ENCODE results near the gene HNMT. TPM values are rescaled to one million over a fixed set of nuclear protein-coding genes. Genes with fewer than 3 reads are reported as not detected.
"Not testable (repeated sequence)": the region's sequence is repeated elsewhere in the genome, so short reads cannot be mapped to it uniquely, and the experiment has no call there.

The HNMT gene
- 16.6 TPM for total RNA-seq
- 17.0 TPM for polyA plus RNA-seq
- long read RNA-seq, donor 1, partial matches to known transcripts = 0 of 2 reads
- long read RNA-seq, donor 1, other reads (novel, unspliced or antisense) = 0 of 2 reads
- long read RNA-seq, donor 2, transcript HNMT-202 (6 exons, 3,295 nt) = major isoform, 7 of 8 reads
- long read RNA-seq, donor 2, partial matches to known transcripts = 0 of 8 reads
- long read RNA-seq, donor 2, other reads (novel, unspliced or antisense) = 0 of 8 reads
- long read RNA-seq, donor 3 = 0 reads
- long read RNA-seq, donor 4, partial matches to known transcripts = 0 of 2 reads
- long read RNA-seq, donor 4, other reads (novel, unspliced or antisense) = 0 of 2 reads
- long read RNA-seq, donor 5, transcript HNMT-202 (6 exons, 3,295 nt) = major isoform, 14 of 16 reads
- long read RNA-seq, donor 5, partial matches to known transcripts = 0 of 16 reads
- long read RNA-seq, donor 5, other reads (novel, unspliced or antisense) = 0 of 16 reads
- long read RNA-seq, donor 6 = 0 reads
- long read RNA-seq, donor 7, partial matches to known transcripts = 0 of 5 reads
- long read RNA-seq, donor 7, other reads (novel, unspliced or antisense) = 0 of 5 reads
- long read RNA-seq, donor 8, partial matches to known transcripts = 0 of 4 reads
- long read RNA-seq, donor 8, other reads (novel, unspliced or antisense) = 0 of 4 reads
- long read RNA-seq, donor 9, partial matches to known transcripts = 0 of 3 reads
- long read RNA-seq, donor 9, other reads (novel, unspliced or antisense) = 0 of 3 reads
- long read RNA-seq, donor 10, partial matches to known transcripts = 0 of 1 reads
- long read RNA-seq, donor 10, other reads (novel, unspliced or antisense) = 0 of 1 reads

GRCh38 chr2:137964066-137964858 lies at the start of gene HNMT:
HNMT (plus strand) TSS chr2:137964473; CDS start chr2:137964492, 19 bp downstream.
- Histone ChIP-seq H3K36me3 (ENCODE audit: control insufficient read depth in 2 of 2, insufficient read depth in 2 of 2, low read length in 1 of 2) (no peaks in the 10 kb centered on the region), H3K4me3 (ENCODE audit: low read length in 2 of 2) (peak within 1 kb of the TSS in 1 of 2 donors; percentile 4), H3K9me3 (ENCODE audit: control insufficient read depth in 2 of 2, insufficient read depth in 1 of 2, low read length in 1 of 2) (no peaks in the 10 kb centered on the region), H3K27ac (ENCODE audit: low read depth in 1 of 2, low read length in 1 of 2) (no peak within 1 kb of the TSS), H3K4me1 (ENCODE audit: control insufficient read depth in 2 of 2, insufficient read depth in 2 of 2, low read length in 2 of 2) (no peaks in the 10 kb centered on the region), H3K27me3 (ENCODE audit: control insufficient read depth in 2 of 2, insufficient read depth in 1 of 2, low read length in 1 of 2) (no peaks in the 10 kb centered on the region)
- WGBS = 31% methylated on average over 15 of the region's 15 CpGs
- DNase-seq (ENCODE audit: low read depth in 6 of 9, low spot score in 9 of 9) = no peak

GRCh38 chr2:137921105-137921880 lies 43.0 kb upstream of the HNMT start:
- DNase-seq (ENCODE audit: low read depth in 6 of 9, low spot score in 9 of 9) = no peak
- Histone ChIP-seq H3K36me3 (ENCODE audit: control insufficient read depth in 2 of 2, insufficient read depth in 2 of 2, low read length in 1 of 2) (no peaks in the 10 kb centered on the region), H3K27ac (ENCODE audit: low read depth in 1 of 2, low read length in 1 of 2) (no peak overlapping the region), H3K4me3 (ENCODE audit: low read length in 2 of 2) (no peak overlapping the region), H3K4me1 (ENCODE audit: control insufficient read depth in 2 of 2, insufficient read depth in 2 of 2, low read length in 2 of 2) (no peaks in the 10 kb centered on the region), H3K9me3 (ENCODE audit: control insufficient read depth in 2 of 2, insufficient read depth in 1 of 2, low read length in 1 of 2) (no peaks in the 10 kb centered on the region), H3K27me3 (ENCODE audit: control insufficient read depth in 2 of 2, insufficient read depth in 1 of 2, low read length in 1 of 2) (no peaks in the 10 kb centered on the region)
- 74% methylated on average over 2 of the region's 2 CpGs for WGBS

GRCh38 chr2:137922171-137922570 lies 42.1 kb upstream of the HNMT start:
- H3K4me3 ChIP-seq (ENCODE audit: low read length in 2 of 2); DNase-seq (ENCODE audit: low read depth in 6 of 9, low spot score in 9 of 9); H3K27ac ChIP-seq (ENCODE audit: low read depth in 1 of 2, low read length in 1 of 2); H3K9me3 ChIP-seq (ENCODE audit: control insufficient read depth in 2 of 2, insufficient read depth in 1 of 2, low read length in 1 of 2); H3K4me1 ChIP-seq (ENCODE audit: control insufficient read depth in 2 of 2, insufficient read depth in 2 of 2, low read length in 2 of 2); H3K27me3 ChIP-seq (ENCODE audit: control insufficient read depth in 2 of 2, insufficient read depth in 1 of 2, low read length in 1 of 2); H3K36me3 ChIP-seq (ENCODE audit: control insufficient read depth in 2 of 2, insufficient read depth in 2 of 2, low read length in 1 of 2): not testable (repeated sequence)

- Histone ChIP-seq H3K36me3 (ENCODE audit: control insufficient read depth in 2 of 2, insufficient read depth in 2 of 2, low read length in 1 of 2) (no peaks in the 10 kb centered on the region), H3K4me1 (ENCODE audit: control insufficient read depth in 2 of 2, insufficient read depth in 2 of 2, low read length in 2 of 2) (no peaks in the 10 kb centered on the region), H3K27ac (ENCODE audit: low read depth in 1 of 2, low read length in 1 of 2) (no peak overlapping the region), H3K27me3 (ENCODE audit: control insufficient read depth in 2 of 2, insufficient read depth in 1 of 2, low read length in 1 of 2) (no peaks in the 10 kb centered on the region), H3K9me3 (ENCODE audit: control insufficient read depth in 2 of 2, insufficient read depth in 1 of 2, low read length in 1 of 2) (no peaks in the 10 kb centered on the region), H3K4me3 (ENCODE audit: low read length in 2 of 2) (no peak overlapping the region)
- WGBS = 95% methylated on average over 1 of the region's 1 CpG
- DNase-seq (ENCODE audit: low read depth in 6 of 9, low spot score in 9 of 9) = no peak
Measured at GRCh38 chr2:137924019-137924418, 40.3 kb upstream of the HNMT start.

GRCh38 chr2:137925599-137925998 lies 38.7 kb upstream of the HNMT start:
- H3K9me3 ChIP-seq (ENCODE audit: control insufficient read depth in 2 of 2, insufficient read depth in 1 of 2, low read length in 1 of 2) = no peaks in the 10 kb centered on the region
- WGBS = 92% methylated on average over 2 of the region's 2 CpGs
- no peaks in the 10 kb centered on the region for H3K27me3 ChIP-seq (ENCODE audit: control insufficient read depth in 2 of 2, insufficient read depth in 1 of 2, low read length in 1 of 2)
- H3K27ac ChIP-seq (ENCODE audit: low read depth in 1 of 2, low read length in 1 of 2) = no peak overlapping the region
- DNase-seq (ENCODE audit: low read depth in 6 of 9, low spot score in 9 of 9) = no peak
- no peaks in the 10 kb centered on the region for H3K4me1 ChIP-seq (ENCODE audit: control insufficient read depth in 2 of 2, insufficient read depth in 2 of 2, low read length in 2 of 2)
- no peaks in the 10 kb centered on the region for H3K36me3 ChIP-seq (ENCODE audit: control insufficient read depth in 2 of 2, insufficient read depth in 2 of 2, low read length in 1 of 2)
- no peak overlapping the region for H3K4me3 ChIP-seq (ENCODE audit: low read length in 2 of 2)

- Histone ChIP-seq H3K4me3 (ENCODE audit: low read length in 2 of 2) (no peak overlapping the region), H3K27me3 (ENCODE audit: control insufficient read depth in 2 of 2, insufficient read depth in 1 of 2, low read length in 1 of 2) (no peaks in the 10 kb centered on the region), H3K27ac (ENCODE audit: low read depth in 1 of 2, low read length in 1 of 2) (no peak overlapping the region), H3K36me3 (ENCODE audit: control insufficient read depth in 2 of 2, insufficient read depth in 2 of 2, low read length in 1 of 2) (no peaks in the 10 kb centered on the region), H3K9me3 (ENCODE audit: control insufficient read depth in 2 of 2, insufficient read depth in 1 of 2, low read length in 1 of 2) (no peaks in the 10 kb centered on the region), H3K4me1 (ENCODE audit: control insufficient read depth in 2 of 2, insufficient read depth in 2 of 2, low read length in 2 of 2) (no peaks in the 10 kb centered on the region)
- WGBS = 94% methylated on average over 4 of the region's 4 CpGs
- no peak for DNase-seq (ENCODE audit: low read depth in 6 of 9, low spot score in 9 of 9)
Measured at GRCh38 chr2:137927846-137928245, 36.4 kb upstream of the HNMT start.

- WGBS = 95% methylated on average over 4 of the region's 4 CpGs
- Histone ChIP-seq H3K9me3 (ENCODE audit: control insufficient read depth in 2 of 2, insufficient read depth in 1 of 2, low read length in 1 of 2) (no peaks in the 10 kb centered on the region), H3K27ac (ENCODE audit: low read depth in 1 of 2, low read length in 1 of 2) (no peak overlapping the region), H3K4me3 (ENCODE audit: low read length in 2 of 2) (no peak overlapping the region), H3K36me3 (ENCODE audit: control insufficient read depth in 2 of 2, insufficient read depth in 2 of 2, low read length in 1 of 2) (no peaks in the 10 kb centered on the region), H3K4me1 (ENCODE audit: control insufficient read depth in 2 of 2, insufficient read depth in 2 of 2, low read length in 2 of 2) (no peaks in the 10 kb centered on the region), H3K27me3 (ENCODE audit: control insufficient read depth in 2 of 2, insufficient read depth in 1 of 2, low read length in 1 of 2) (no peaks in the 10 kb centered on the region)
- no peak for DNase-seq (ENCODE audit: low read depth in 6 of 9, low spot score in 9 of 9)
Measured at GRCh38 chr2:137928547-137929518, 35.4 kb upstream of the HNMT start.

GRCh38 chr2:137929519-137929916 lies 34.8 kb upstream of the HNMT start:
- DNase-seq (ENCODE audit: low read depth in 6 of 9, low spot score in 9 of 9) = no peak
- H3K27ac ChIP-seq (ENCODE audit: low read depth in 1 of 2, low read length in 1 of 2) = no peak overlapping the region
- H3K4me1 ChIP-seq (ENCODE audit: control insufficient read depth in 2 of 2, insufficient read depth in 2 of 2, low read length in 2 of 2) = no peaks in the 10 kb centered on the region
- H3K4me3 ChIP-seq (ENCODE audit: low read length in 2 of 2) = no peak overlapping the region
- 97% methylated on average over 2 of the region's 2 CpGs for WGBS
- no peaks in the 10 kb centered on the region for H3K9me3 ChIP-seq (ENCODE audit: control insufficient read depth in 2 of 2, insufficient read depth in 1 of 2, low read length in 1 of 2)
- H3K36me3 ChIP-seq (ENCODE audit: control insufficient read depth in 2 of 2, insufficient read depth in 2 of 2, low read length in 1 of 2) = no peaks in the 10 kb centered on the region
- H3K27me3 ChIP-seq (ENCODE audit: control insufficient read depth in 2 of 2, insufficient read depth in 1 of 2, low read length in 1 of 2) = no peaks in the 10 kb centered on the region
